GM21515 (cell line): ENCODE data around the gene RAMP3.
"Not testable (repeated sequence)": the region's sequence is repeated elsewhere in the genome, so short reads cannot be mapped to it uniquely, and the experiment has no call there.

ENCODE experiments used
- ATAC-seq: cut with Tn5 transposase; IDR thresholded peaks from one replicate; pipeline ENCODE4 v1.9.1; 2021; ENCODE audit not compliant: unreplicated experiment

Gene RAMP3

DNA sequence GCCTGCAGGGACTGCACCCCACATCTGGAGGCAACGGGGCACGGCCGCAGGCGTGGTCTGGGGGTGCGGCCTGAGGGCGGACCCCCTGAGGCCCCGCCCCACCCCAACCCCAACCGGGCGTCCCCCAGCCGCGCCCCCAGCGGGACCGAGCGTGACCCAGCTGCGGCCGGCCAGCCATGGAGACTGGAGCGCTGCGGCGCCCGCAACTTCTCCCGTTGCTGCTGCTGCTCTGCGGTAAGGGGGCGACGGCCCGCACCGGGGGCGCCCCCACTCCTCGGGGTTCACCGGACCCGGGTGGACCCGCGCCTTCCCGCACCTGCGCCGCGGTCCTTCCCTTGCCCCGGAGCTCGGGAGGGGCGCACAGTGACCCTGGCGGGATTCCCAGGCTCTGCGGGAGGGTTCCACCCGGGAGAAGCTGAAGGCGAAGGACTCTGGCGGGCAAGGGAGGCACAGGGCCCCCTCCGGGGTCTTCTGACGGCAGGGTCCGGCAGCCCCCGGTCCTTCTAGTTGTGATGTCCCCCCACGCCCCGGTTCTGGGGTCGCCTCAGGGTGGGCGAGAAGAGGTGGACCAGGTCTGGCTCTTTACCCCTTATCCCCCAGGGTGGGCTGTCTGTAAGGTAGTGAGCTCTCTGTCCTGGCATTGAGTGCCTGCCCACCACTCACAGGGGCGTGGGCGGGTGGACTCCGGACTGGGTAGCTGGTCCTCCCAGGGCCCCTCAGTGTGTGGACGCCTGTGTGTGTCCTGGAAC, at the start of gene RAMP3:
RAMP3 (plus strand) TSS at position 139 of the 749 bp plus-strand sequence; CDS start at position 177, 38 bp downstream.
- ATAC-seq: no peak

- no peak for ATAC-seq
Measured at GRCh38 chr7:45108863-45109262, 48.7 kb upstream of the RAMP3 start.

- ATAC-seq: peak; percentile 92
Measured at GRCh38 chr7:45111298-45112223, 46.0 kb upstream of the RAMP3 start, which contains the start of gene TBRG4. TBRG4 (minus strand) TSS chr7:45111697; CDS start chr7:45109237, 2,460 bp downstream.

- no peak for ATAC-seq
Measured at GRCh38 chr7:45112648-45113047, 44.9 kb upstream of the RAMP3 start.

GRCh38 chr7:45114257-45114656, 43.3 kb upstream of the RAMP3 start:
- not testable (repeated sequence) for ATAC-seq

- ATAC-seq: no peak
Measured at GRCh38 chr7:45114926-45115325, 42.7 kb upstream of the RAMP3 start.

GRCh38 chr7:45116048-45116447, 41.5 kb upstream of the RAMP3 start:
- ATAC-seq: no peak

GRCh38 chr7:45117582-45117981, 40.0 kb upstream of the RAMP3 start:
- ATAC-seq: no peak

DNA sequence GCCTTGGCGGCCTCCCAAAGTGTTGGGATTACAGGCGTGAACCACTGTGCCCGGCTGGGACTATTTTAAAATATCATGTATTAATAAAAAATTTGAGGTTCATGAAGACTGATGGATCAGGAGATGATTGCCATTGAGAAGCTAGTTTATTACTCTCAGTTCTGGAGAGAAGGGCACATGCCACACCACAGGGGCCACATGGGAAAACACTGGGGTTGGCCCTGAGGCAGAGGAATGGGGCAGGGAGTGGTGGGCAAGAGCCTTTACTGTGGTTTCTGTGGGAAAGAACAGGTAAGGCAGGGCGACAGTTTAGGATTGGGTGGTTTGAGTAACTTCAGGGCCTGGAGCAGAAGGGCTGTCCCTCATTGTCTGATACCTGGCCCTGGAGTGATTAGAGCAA, 39.3 kb upstream of the RAMP3 start:
- ATAC-seq: no peak

DNA sequence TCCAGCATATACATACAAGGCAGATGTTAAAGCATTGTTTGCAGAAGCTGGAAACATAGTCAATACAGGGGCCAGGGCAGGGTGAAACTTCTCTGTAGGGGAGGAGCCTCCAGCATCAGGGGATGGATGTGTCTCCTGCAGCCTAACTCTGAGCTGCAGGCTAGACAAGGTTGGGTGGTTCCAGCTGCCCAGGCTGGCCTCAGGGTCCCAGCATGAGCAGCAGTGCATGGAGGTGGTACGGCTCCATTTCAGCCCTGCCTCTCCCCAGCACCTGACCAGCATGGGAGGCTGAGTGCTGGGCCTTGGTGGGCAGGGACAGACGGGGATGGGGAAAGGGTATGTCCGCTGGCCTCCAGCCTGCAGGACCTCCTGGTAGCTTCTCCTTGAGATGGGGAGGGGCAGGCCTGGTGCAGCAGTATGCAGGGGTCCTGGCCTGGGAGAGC, 38.7 kb upstream of the RAMP3 start:
- ATAC-seq: no peak

DNA sequence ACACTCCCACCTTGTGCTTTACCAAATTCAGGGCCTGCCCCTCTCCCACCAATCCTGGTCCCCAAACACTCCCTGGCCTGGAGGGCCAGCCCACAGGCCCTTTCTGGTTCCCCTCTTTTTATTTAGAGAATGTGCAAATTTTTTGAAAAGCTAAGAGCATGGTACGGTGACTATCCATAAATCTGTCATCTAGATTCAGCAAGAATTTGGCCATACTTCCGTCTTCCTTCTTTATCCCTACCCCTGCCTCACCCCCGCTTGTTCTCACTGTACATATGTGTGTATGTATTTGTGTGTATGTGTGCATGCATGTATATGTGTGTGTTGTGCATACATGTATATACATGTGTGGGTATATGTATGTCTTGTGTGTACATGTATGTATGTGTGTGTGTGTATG, 38.0 kb upstream of the RAMP3 start:
- ATAC-seq: no peak

- no peak for ATAC-seq
Measured at GRCh38 chr7:45122975-45123860, 34.4 kb upstream of the RAMP3 start.

GRCh38 chr7:45123913-45124710, 33.5 kb upstream of the RAMP3 start:
- ATAC-seq: no peak

DNA sequence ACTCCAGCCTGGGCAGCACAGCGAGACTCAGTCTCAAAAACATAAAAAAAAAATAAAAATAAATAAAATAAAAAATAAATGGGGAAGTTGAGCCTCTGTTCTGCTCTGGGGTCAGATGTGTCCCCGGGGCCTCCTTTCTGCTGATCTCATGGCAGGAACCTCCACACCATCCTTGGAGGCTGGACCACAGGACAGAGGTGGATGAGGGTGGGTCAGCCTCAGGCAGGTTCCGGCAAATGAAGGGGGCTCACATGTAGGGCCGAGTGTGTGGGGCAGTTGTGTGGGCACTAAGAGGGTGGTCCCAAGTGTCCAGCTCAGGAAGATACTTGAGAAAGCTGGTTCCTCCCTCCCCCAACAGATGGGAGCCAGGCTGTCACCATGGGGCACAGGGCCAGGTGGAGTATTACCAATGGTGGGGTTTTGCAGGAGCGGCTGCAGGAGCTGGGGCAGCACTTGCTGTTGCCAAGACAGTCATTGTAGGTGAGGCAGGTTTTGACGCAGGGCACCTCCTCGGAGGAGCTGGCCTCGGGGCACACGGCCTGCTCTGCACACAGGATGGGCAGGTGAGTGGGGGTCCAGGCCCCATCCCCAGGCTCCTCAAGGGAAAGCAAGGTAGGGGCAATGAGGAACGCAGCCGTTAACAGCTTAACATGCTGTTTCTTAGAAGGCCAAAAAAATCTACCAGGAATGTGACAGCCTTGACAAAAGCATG, 32.2 kb upstream of the RAMP3 start:
- no peak for ATAC-seq

- no peak for ATAC-seq
Measured at GRCh38 chr7:45126201-45126600, 31.4 kb upstream of the RAMP3 start.

- ATAC-seq: no peak
Measured at GRCh38 chr7:45126920-45127319, 30.7 kb upstream of the RAMP3 start.

GRCh38 chr7:45129181-45129800, 28.3 kb upstream of the RAMP3 start:
- ATAC-seq: no peak

- no peak for ATAC-seq
Measured at GRCh38 chr7:45129906-45130305, 27.7 kb upstream of the RAMP3 start.

GRCh38 chr7:45130910-45131309, 26.7 kb upstream of the RAMP3 start:
- ATAC-seq: no peak
